ENCODE results near the gene TBX18.
A peak's percentile ranks its signal among the peaks of the same experiment; 100 is the strongest.

The TBX18 gene

GRCh38 chr6:84763886-84764331 is 489 bp downstream of the TBX18 start:
- peaks cover 99% of the 10 kb centered on the region for H3K27me3 ChIP-seq (ENCODE audit: insufficient read depth, low read length)
- WGBS: under 1% methylated on average over 54 of the region's 57 CpGs
- H3K9me3 ChIP-seq (ENCODE audit: insufficient read depth, low read depth, low read length): no peaks in the 10 kb centered on the region
- H3K9ac ChIP-seq (ENCODE audit: low read depth, low read length): no peak overlapping the region
- H3K4me3 ChIP-seq (ENCODE audit: low read length): peak overlapping the region; percentile 52
- H3K27ac ChIP-seq (ENCODE audit: low read depth, low read length): no peak overlapping the region
- no peaks in the 10 kb centered on the region for H3K36me3 ChIP-seq (ENCODE audit: insufficient read depth, low read length)
- H3K4me1 ChIP-seq (ENCODE audit: insufficient read depth, low read length): peaks cover 10% of the 10 kb centered on the region

- H3K27me3 ChIP-seq (ENCODE audit: insufficient read depth, low read length): peaks cover 99% of the 10 kb centered on the region
Observed at GRCh38 chr6:84763003-84763885, 1.2 kb downstream of the TBX18 start.

GRCh38 chr6:84762220-84763002 is 2.0 kb downstream of the TBX18 start:
- H3K36me3 ChIP-seq (ENCODE audit: insufficient read depth, low read length): no peaks in the 10 kb centered on the region
- 9% methylated on average over 40 of the region's 40 CpGs for WGBS
- peak overlapping the region; percentile 52 for H3K4me3 ChIP-seq (ENCODE audit: low read length)
- peaks cover 4% of the 10 kb centered on the region; the same call in 1 of the 2 replicates for H3K4me1 ChIP-seq (ENCODE audit: insufficient read depth, low read length)
- H3K9ac ChIP-seq (ENCODE audit: low read depth, low read length): no peak overlapping the region
- peaks cover 94% of the 10 kb centered on the region for H3K27me3 ChIP-seq (ENCODE audit: insufficient read depth, low read length)
- H3K27ac ChIP-seq (ENCODE audit: low read depth, low read length): no peak overlapping the region
- H3K9me3 ChIP-seq (ENCODE audit: insufficient read depth, low read depth, low read length): no peaks in the 10 kb centered on the region

More at GRCh38 chr6:84763003-84763885, 1.2 kb downstream of the TBX18 start:
- no peaks in the 10 kb centered on the region for H3K9me3 ChIP-seq (ENCODE audit: insufficient read depth, low read depth, low read length)
- H3K36me3 ChIP-seq (ENCODE audit: insufficient read depth, low read length): no peaks in the 10 kb centered on the region
- H3K4me1 ChIP-seq (ENCODE audit: insufficient read depth, low read length): peaks cover 8% of the 10 kb centered on the region
- WGBS: 1% methylated on average over 74 of the region's 74 CpGs
- H3K9ac ChIP-seq (ENCODE audit: low read depth, low read length): no peak overlapping the region
- H3K4me3 ChIP-seq (ENCODE audit: low read length): peak overlapping the region; percentile 52
- H3K27ac ChIP-seq (ENCODE audit: low read depth, low read length): no peak overlapping the region

- H3K27ac ChIP-seq (ENCODE audit: low read depth, low read length): no peak overlapping the region
- no peaks in the 10 kb centered on the region for H3K4me1 ChIP-seq (ENCODE audit: insufficient read depth, low read length)
- no peak overlapping the region for H3K9ac ChIP-seq (ENCODE audit: low read depth, low read length)
- no peak overlapping the region for H3K4me3 ChIP-seq (ENCODE audit: low read length)
- peaks cover 60% of the 10 kb centered on the region for H3K27me3 ChIP-seq (ENCODE audit: insufficient read depth, low read length)
- no peaks in the 10 kb centered on the region for H3K36me3 ChIP-seq (ENCODE audit: insufficient read depth, low read length)
- H3K9me3 ChIP-seq (ENCODE audit: insufficient read depth, low read depth, low read length): no peaks in the 10 kb centered on the region
Observed at GRCh38 chr6:84758486-84758885, 5.9 kb downstream of the TBX18 start.

- Histone ChIP-seq H3K36me3 (ENCODE audit: insufficient read depth, low read length) (no peaks in the 10 kb centered on the region), H3K4me3 (ENCODE audit: low read length) (no peak overlapping the region), H3K27me3 (ENCODE audit: insufficient read depth, low read length) (peaks cover 44% of the 10 kb centered on the region), H3K27ac (ENCODE audit: low read depth, low read length) (no peak overlapping the region), H3K9ac (ENCODE audit: low read depth, low read length) (no peak overlapping the region), H3K9me3 (ENCODE audit: insufficient read depth, low read depth, low read length) (no peaks in the 10 kb centered on the region), H3K4me1 (ENCODE audit: insufficient read depth, low read length) (no peaks in the 10 kb centered on the region)
- 91% methylated on average over 6 of the region's 6 CpGs for WGBS
Observed at GRCh38 chr6:84756877-84757276, 7.5 kb downstream of the TBX18 start.

DNA sequence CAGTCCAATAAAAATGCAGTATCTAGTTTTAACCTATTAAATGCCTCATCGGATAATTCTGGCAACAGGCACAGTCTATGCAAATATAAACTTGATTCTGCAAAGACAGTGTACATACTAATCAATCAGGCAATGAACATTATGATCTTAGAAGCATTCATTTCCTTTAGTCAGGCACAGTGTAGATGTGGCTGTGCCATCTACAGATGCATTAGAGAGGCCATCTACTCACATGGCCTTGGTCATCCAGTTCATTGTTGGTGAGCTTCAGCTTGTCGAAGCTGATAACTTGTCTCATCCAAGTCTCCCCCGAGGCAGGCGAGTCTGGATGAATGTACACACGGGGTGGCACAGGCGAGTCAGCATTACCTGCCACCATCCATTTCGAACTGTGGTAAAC is 7.9 kb downstream of the TBX18 start:
- WGBS: 91% methylated on average over 7 of the region's 7 CpGs
- Histone ChIP-seq H3K27ac (ENCODE audit: low read depth, low read length) (no peak overlapping the region), H3K4me3 (ENCODE audit: low read length) (no peak overlapping the region), H3K9me3 (ENCODE audit: insufficient read depth, low read depth, low read length) (no peaks in the 10 kb centered on the region), H3K36me3 (ENCODE audit: insufficient read depth, low read length) (no peaks in the 10 kb centered on the region), H3K4me1 (ENCODE audit: insufficient read depth, low read length) (no peaks in the 10 kb centered on the region), H3K27me3 (ENCODE audit: insufficient read depth, low read length) (peaks cover 40% of the 10 kb centered on the region), H3K9ac (ENCODE audit: low read depth, low read length) (no peak overlapping the region)

GRCh38 chr6:84753173-84753572 is 11.2 kb downstream of the TBX18 start:
- Histone ChIP-seq H3K4me1 (ENCODE audit: insufficient read depth, low read length) (no peaks in the 10 kb centered on the region), H3K36me3 (ENCODE audit: insufficient read depth, low read length) (no peaks in the 10 kb centered on the region), H3K4me3 (ENCODE audit: low read length) (no peak overlapping the region), H3K27ac (ENCODE audit: low read depth, low read length) (no peak overlapping the region), H3K9me3 (ENCODE audit: insufficient read depth, low read depth, low read length) (no peaks in the 10 kb centered on the region), H3K9ac (ENCODE audit: low read depth, low read length) (no peak overlapping the region), H3K27me3 (ENCODE audit: insufficient read depth, low read length) (peaks cover 7% of the 10 kb centered on the region)
- WGBS: 87% methylated on average over 1 of the region's 1 CpG

DNA sequence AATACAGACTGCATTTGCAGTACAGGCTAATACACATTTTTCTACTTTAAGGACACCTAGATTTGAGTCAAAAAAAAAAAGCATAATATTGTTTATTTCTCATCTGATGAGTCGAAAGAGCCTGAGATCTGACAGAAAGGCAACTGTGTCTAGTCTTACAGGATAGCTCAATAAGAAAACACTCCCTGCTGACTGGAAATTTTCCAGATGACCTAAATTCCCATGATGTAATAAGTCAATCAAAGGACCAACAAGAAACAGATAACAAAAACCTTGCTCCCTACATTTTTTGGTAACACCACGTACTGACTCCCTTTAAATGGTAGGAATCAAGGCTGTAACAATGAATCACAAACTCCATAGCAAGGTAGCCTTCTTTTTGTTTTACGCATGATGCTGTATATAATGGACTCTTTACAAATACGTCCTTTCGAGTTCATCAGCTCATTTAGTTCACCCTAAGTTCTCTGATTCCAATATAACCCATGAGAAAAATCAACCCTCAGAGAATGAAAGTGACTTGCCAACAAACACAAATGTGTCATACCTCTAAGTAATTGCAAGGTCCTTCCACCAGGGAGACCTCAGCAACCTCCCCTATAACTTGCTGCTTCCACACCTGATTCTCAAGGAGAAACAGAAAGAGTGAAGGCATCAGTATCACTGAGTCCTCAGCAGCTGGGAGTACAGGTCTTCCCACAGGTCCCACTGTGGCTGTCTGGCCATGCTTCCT is 12.1 kb downstream of the TBX18 start:
- WGBS: 93% methylated on average over 5 of the region's 5 CpGs
- H3K9me3 ChIP-seq (ENCODE audit: insufficient read depth, low read depth, low read length): no peaks in the 10 kb centered on the region
- no peak overlapping the region for H3K9ac ChIP-seq (ENCODE audit: low read depth, low read length)
- no peaks in the 10 kb centered on the region for H3K4me1 ChIP-seq (ENCODE audit: insufficient read depth, low read length)
- no peak overlapping the region for H3K4me3 ChIP-seq (ENCODE audit: low read length)
- peaks cover 4% of the 10 kb centered on the region; the same call in 1 of the 2 replicates for H3K27me3 ChIP-seq (ENCODE audit: insufficient read depth, low read length)
- H3K27ac ChIP-seq (ENCODE audit: low read depth, low read length): no peak overlapping the region
- H3K36me3 ChIP-seq (ENCODE audit: insufficient read depth, low read length): no peaks in the 10 kb centered on the region

DNA sequence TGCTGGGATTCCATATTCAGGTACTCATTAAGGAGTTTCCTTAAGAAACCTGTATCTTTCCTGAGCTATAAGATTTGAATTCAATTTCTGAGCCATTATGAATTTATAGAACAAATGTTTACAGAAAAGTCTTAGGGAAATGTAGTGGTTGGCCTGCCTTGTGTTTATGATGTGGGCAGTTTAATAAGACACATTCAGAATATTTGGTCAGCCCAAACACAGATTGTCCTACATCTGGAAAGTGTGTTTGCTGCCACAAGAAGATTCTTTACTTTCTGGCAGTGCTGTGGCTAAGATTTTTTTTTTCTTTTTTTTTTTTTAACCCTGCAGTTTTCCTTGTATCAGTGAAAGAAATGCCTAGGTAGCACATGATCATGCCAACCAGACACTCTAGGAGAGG is 15.2 kb downstream of the TBX18 start:
- no peaks in the 10 kb centered on the region for H3K36me3 ChIP-seq (ENCODE audit: insufficient read depth, low read length)

DNA sequence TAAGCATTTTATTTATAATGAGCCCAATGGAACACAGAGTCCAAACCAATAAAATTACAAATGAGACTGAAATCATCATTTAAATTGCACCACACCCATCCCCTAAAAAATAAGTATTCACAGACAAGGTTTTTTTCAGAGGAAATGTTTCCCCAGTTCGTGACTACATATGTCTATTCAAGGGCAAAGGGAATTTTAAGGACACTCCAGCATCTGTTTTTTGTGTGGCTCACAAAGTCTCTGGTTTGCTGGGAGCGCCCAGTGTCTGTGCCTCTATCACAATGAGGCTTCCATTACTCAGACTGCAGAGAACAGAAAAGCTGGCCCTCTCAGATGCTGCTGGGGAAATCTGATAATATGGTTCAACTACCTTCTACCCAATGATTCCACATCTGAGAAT is 16.0 kb downstream of the TBX18 start:
- H3K36me3 ChIP-seq (ENCODE audit: insufficient read depth, low read length): no peaks in the 10 kb centered on the region
- WGBS: 95% methylated on average over 2 of the region's 2 CpGs
- H3K27me3 ChIP-seq (ENCODE audit: insufficient read depth, low read length): no peaks in the 10 kb centered on the region
- no peak overlapping the region for H3K9ac ChIP-seq (ENCODE audit: low read depth, low read length)
- H3K4me1 ChIP-seq (ENCODE audit: insufficient read depth, low read length): no peaks in the 10 kb centered on the region
- H3K9me3 ChIP-seq (ENCODE audit: insufficient read depth, low read depth, low read length): no peaks in the 10 kb centered on the region
- H3K27ac ChIP-seq (ENCODE audit: low read depth, low read length): no peak overlapping the region
- no peak overlapping the region for H3K4me3 ChIP-seq (ENCODE audit: low read length)

More for the DNA sequence above, 15.2 kb downstream of the TBX18 start:
- no peak overlapping the region for H3K9ac ChIP-seq (ENCODE audit: low read depth, low read length)
- H3K27me3 ChIP-seq (ENCODE audit: insufficient read depth, low read length): no peaks in the 10 kb centered on the region
- H3K4me1 ChIP-seq (ENCODE audit: insufficient read depth, low read length): no peaks in the 10 kb centered on the region
- H3K9me3 ChIP-seq (ENCODE audit: insufficient read depth, low read depth, low read length): no peaks in the 10 kb centered on the region
- H3K27ac ChIP-seq (ENCODE audit: low read depth, low read length): no peak overlapping the region
- no peak overlapping the region for H3K4me3 ChIP-seq (ENCODE audit: low read length)

- Histone ChIP-seq H3K36me3 (ENCODE audit: insufficient read depth, low read length) (no peaks in the 10 kb centered on the region), H3K27ac (ENCODE audit: low read depth, low read length) (no peak overlapping the region), H3K27me3 (ENCODE audit: insufficient read depth, low read length) (no peaks in the 10 kb centered on the region), H3K9me3 (ENCODE audit: insufficient read depth, low read depth, low read length) (no peaks in the 10 kb centered on the region), H3K4me1 (ENCODE audit: insufficient read depth, low read length) (no peaks in the 10 kb centered on the region), H3K9ac (ENCODE audit: low read depth, low read length) (no peak overlapping the region), H3K4me3 (ENCODE audit: low read length) (no peak overlapping the region)
- WGBS: 80% methylated on average over 1 of the region's 4 CpGs
Observed at GRCh38 chr6:84743616-84744015, 20.8 kb downstream of the TBX18 start.
